HG02885 (cell line): ENCODE results near the gene VWA7.

ENCODE experiments used
- ATAC-seq: cut with Tn5 transposase; IDR thresholded peaks from one replicate; pipeline ENCODE4 v1.9.1; 2021; ENCODE audit warnings: mild to moderate bottlenecking; ENCODE audit not compliant: unreplicated experiment, poor library complexity

VWA7 gene

GRCh38 chr6:31718265-31718664 lies 58.9 kb downstream of the VWA7 start:
- ATAC-seq: no peak

GRCh38 chr6:31717499-31718222 lies 59.5 kb downstream of the VWA7 start:
- no peak for ATAC-seq
